Skeletal muscle tissue (tissue), 4 donors: ENCODE results near the gene SIGLECL1. TPM values are rescaled to one million over a fixed set of nuclear protein-coding genes. Genes with fewer than 3 reads are reported as not detected.
"Not testable (repeated sequence)": the region's sequence is repeated elsewhere in the genome, so short reads cannot be mapped to it uniquely, and the experiment has no call there.

Experiments used
- H3K27ac ChIP-seq: one replicate; pipeline ENCODE4 v1.7.0; 2013; ENCODE audit warnings: mild to moderate bottlenecking, low read depth, low read length, inconsistent platforms
- H3K27me3 ChIP-seq, 3 donors: one replicate each; pipeline ENCODE4 v1.7.0; 2013; ENCODE audit warnings: low read length in 3 of 3; ENCODE audit not compliant: control insufficient read depth in 3 of 3, insufficient read depth in 3 of 3
- H3K36me3 ChIP-seq, 3 donors: one replicate each; pipeline ENCODE4 v1.7.0; 2013; ENCODE audit warnings: low read length in 3 of 3; ENCODE audit not compliant: control insufficient read depth in 3 of 3, insufficient read depth in 3 of 3
- H3K4me1 ChIP-seq, 3 donors: one replicate each; pipeline ENCODE4 v1.7.0; 2013; ENCODE audit warnings: low read length in 3 of 3, mild to moderate bottlenecking in 3 of 3; ENCODE audit not compliant: control insufficient read depth in 3 of 3, insufficient read depth in 3 of 3
- H3K4me3 ChIP-seq, 3 donors: one replicate each; pipeline ENCODE4 v1.7.0; 2013; ENCODE audit warnings: low read length in 3 of 3
- H3K9ac ChIP-seq, 3 donors: one replicate each; pipeline ENCODE4 v1.7.0; 2013; ENCODE audit warnings: low read length in 3 of 3, mild to moderate bottlenecking in 3 of 3, moderate library complexity in 2 of 3, low read depth in 1 of 3
- H3K9me3 ChIP-seq, 3 donors: one replicate each; pipeline ENCODE4 v1.7.0; 2013; ENCODE audit warnings: low read length in 3 of 3; ENCODE audit not compliant: control insufficient read depth in 3 of 3
- total RNA-seq: library from RNA; depleted of rRNA; stranded (reverse); fragments of >200 nt; gene quantifications from one replicate; pipeline ENCODE4 v1.2.3, GENCODE V29; 2014
- donor health status: Osteomylitis.

SIGLECL1 gene
- total RNA-seq, 1 donor from 2014 or later: not detected

- Histone ChIP-seq H3K9me3 (no peaks in the 10 kb centered on the region), H3K27me3 (no peaks in the 10 kb centered on the region), H3K27ac (no peak overlapping the region), H3K9ac (no peak overlapping the region), H3K4me1 (no peaks in the 10 kb centered on the region), H3K36me3 (no peaks in the 10 kb centered on the region), H3K4me3 (no peak overlapping the region)
Measured at GRCh38 chr19:51220996-51221395, 29.9 kb upstream of the SIGLECL1 start.

DNA sequence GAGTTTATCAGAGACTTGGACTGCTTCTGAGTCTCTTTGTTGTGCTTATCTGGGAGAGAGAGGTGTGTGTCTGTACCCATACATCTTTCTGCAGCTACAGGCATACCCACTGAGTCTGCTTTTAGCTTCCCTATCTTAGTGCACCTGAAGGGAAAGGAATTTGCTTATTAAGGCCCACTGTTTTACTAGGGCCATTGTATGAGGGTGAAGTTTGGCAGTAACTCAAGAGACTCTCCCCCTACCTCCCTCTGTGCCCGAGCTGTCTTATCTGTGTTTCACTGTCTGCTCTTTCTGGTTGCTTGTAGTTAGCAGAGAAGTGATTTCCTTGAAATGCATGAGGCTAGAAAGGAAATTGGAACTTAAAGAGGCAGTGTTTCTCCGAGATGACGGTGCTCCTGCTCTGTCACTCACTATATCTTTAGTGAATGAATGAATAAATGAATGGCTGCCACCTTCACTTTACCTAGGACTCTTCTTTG lies 26.7 kb upstream of the SIGLECL1 start:
- Histone ChIP-seq H3K27ac (no peak overlapping the region), H3K9ac (no peak overlapping the region)

DNA sequence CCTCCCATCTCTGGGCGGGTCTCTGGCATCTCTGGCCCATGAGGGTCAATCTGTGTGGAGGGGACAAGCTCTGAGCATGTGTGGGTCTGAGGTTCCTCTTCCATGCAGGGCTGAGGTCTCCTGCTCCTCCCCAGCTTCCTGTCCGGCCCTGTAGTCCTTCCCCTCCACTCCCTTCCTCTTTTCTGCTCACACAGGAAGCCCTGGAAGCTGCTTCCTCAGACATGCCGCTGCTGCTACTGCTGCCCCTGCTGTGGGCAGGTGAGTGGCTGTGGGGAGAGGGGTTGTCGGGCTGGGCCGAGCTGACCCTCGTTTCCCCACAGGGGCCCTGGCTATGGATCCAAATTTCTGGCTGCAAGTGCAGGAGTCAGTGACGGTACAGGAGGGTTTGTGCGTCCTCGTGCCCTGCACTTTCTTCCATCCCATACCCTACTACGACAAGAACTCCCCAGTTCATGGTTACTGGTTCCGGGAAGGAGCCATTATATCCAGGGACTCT lies 25.9 kb upstream of the SIGLECL1 start, which contains the start of gene CD33:
Gene CD33 (plus strand): TSS at position 183 of the 496 bp plus-strand sequence. CDS start 39 bp downstream, at position 222.
- peak within 1 kb of the TSS in 1 of 3 donors; percentile 2 for H3K4me3 ChIP-seq
- H3K27ac ChIP-seq, H3K36me3 ChIP-seq, H3K27me3 ChIP-seq, H3K4me1 ChIP-seq, H3K9ac ChIP-seq, H3K9me3 ChIP-seq: not testable (repeated sequence)

More for the DNA sequence above, 26.7 kb upstream of the SIGLECL1 start:
- Histone ChIP-seq H3K36me3 (no peaks in the 10 kb centered on the region), H3K4me1 (no peaks in the 10 kb centered on the region), H3K9me3 (no peaks in the 10 kb centered on the region), H3K27me3 (no peaks in the 10 kb centered on the region), H3K4me3 (no peak overlapping the region)

DNA sequence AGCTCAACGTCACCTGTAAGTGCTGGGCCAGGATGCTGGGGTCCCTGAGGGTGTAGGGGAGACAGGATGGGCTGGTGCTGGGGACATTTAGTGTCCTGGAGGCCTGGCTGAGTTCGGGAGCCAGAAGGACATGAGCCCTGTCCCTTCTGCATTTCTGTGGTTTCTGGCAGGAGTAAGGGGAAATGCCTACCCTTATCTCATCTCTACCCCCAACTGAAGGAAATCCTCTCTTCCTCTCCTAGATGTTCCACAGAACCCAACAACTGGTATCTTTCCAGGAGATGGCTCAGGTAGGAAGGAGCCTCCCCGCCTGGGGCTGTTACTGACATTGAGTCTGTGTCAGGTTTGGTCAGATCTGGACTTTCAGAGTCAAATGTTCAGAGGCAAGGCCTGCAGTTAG lies 24.8 kb upstream of the SIGLECL1 start:
- H3K36me3 ChIP-seq: no peaks in the 10 kb centered on the region
- H3K4me3 ChIP-seq: no peak overlapping the region
- H3K4me1 ChIP-seq: no peaks in the 10 kb centered on the region
- H3K9me3 ChIP-seq: no peaks in the 10 kb centered on the region
- peaks cover 0 to 2% (median 0%) of the 10 kb centered on the region in 3 donors for H3K27me3 ChIP-seq
- no peak overlapping the region for H3K9ac ChIP-seq
- no peak overlapping the region for H3K27ac ChIP-seq

GRCh38 chr19:51227326-51227725 lies 23.6 kb upstream of the SIGLECL1 start:
- H3K9me3 ChIP-seq: no peaks in the 10 kb centered on the region
- peaks cover 0 to 2% (median 0%) of the 10 kb centered on the region in 3 donors for H3K27me3 ChIP-seq
- no peak overlapping the region for H3K4me3 ChIP-seq
- H3K9ac ChIP-seq: no peak overlapping the region
- H3K4me1 ChIP-seq: no peaks in the 10 kb centered on the region
- H3K36me3 ChIP-seq: no peaks in the 10 kb centered on the region
- H3K27ac ChIP-seq: no peak overlapping the region

- no peaks in the 10 kb centered on the region for H3K4me1 ChIP-seq
- no peak overlapping the region for H3K27ac ChIP-seq
- no peak overlapping the region for H3K4me3 ChIP-seq
- H3K9ac ChIP-seq: no peak overlapping the region
- H3K9me3 ChIP-seq: no peaks in the 10 kb centered on the region
- H3K36me3 ChIP-seq: no peaks in the 10 kb centered on the region
- peaks cover 0 to 5% (median 0%) of the 10 kb centered on the region in 3 donors for H3K27me3 ChIP-seq
Measured at GRCh38 chr19:51227966-51228365, 22.9 kb upstream of the SIGLECL1 start.

- Histone ChIP-seq H3K27ac (no peak overlapping the region), H3K9me3 (peaks cover 0 to 4% (median 2%) of the 10 kb centered on the region in 3 donors), H3K9ac (no peak overlapping the region), H3K27me3 (no peaks in the 10 kb centered on the region), H3K36me3 (no peaks in the 10 kb centered on the region), H3K4me3 (no peak overlapping the region), H3K4me1 (no peaks in the 10 kb centered on the region)
Measured at GRCh38 chr19:51240866-51241265, 10.0 kb upstream of the SIGLECL1 start.

GRCh38 chr19:51242881-51243630 lies 7.8 kb upstream of the SIGLECL1 start:
- H3K9ac ChIP-seq: no peak overlapping the region
- H3K36me3 ChIP-seq: no peaks in the 10 kb centered on the region
- H3K4me1 ChIP-seq: no peaks in the 10 kb centered on the region
- H3K27me3 ChIP-seq: no peaks in the 10 kb centered on the region
- peaks cover 0 to 4% (median 2%) of the 10 kb centered on the region in 3 donors for H3K9me3 ChIP-seq
- H3K4me3 ChIP-seq: no peak overlapping the region
- H3K27ac ChIP-seq: no peak overlapping the region

- Histone ChIP-seq H3K9me3 (peaks cover 0 to 5% (median 4%) of the 10 kb centered on the region in 3 donors), H3K27ac (no peak overlapping the region), H3K4me1 (no peaks in the 10 kb centered on the region), H3K9ac (no peak overlapping the region), H3K27me3 (no peaks in the 10 kb centered on the region), H3K4me3 (no peak overlapping the region), H3K36me3 (no peaks in the 10 kb centered on the region)
Measured at GRCh38 chr19:51246164-51246552, 4.7 kb upstream of the SIGLECL1 start.

- H3K4me1 ChIP-seq: no peaks in the 10 kb centered on the region
- H3K36me3 ChIP-seq: no peaks in the 10 kb centered on the region
- H3K4me3 ChIP-seq: no peak overlapping the region
Measured at GRCh38 chr19:51247972-51248590, 2.8 kb upstream of the SIGLECL1 start.

More at GRCh38 chr19:51247972-51248590, 2.8 kb upstream of the SIGLECL1 start:
- Histone ChIP-seq H3K9me3 (peaks cover 0 to 5% (median 0%) of the 10 kb centered on the region in 3 donors), H3K9ac (no peak overlapping the region), H3K27ac (no peak overlapping the region), H3K27me3 (no peaks in the 10 kb centered on the region)
